GM12874 (cell line): ENCODE data around the gene CASP1.

Experiments used
- TF ChIP-seq, protein P1 (sequence below): IDR thresholded peaks from 2 replicates; pipeline ENCODE4 v1.5.1; 2011; ENCODE audit warnings: low read depth, mild to moderate bottlenecking, control low read depth, low read length, moderate library complexity; ENCODE audit not compliant: insufficient read depth

The CASP1 gene

DNA sequence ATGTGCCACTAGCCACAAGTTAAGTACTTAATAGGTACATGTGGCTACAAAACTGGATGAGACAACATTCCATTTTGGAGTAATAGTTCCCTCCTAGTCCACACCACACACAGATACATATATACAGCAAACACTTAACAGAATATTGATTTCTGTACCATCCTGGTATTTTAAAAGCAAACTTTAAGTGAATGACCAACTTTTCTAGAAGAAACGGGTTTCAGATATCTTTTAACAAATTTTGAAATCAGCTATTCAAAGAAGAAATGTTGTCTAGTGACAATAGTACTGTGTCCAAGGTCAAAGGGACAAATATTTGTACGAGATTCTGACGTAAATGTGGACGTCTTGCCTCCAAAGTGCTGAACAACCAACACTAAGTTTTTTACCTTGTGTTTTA lies 22.5 kb upstream of the CASP1 start:
- TF ChIP-seq, protein P1, sequence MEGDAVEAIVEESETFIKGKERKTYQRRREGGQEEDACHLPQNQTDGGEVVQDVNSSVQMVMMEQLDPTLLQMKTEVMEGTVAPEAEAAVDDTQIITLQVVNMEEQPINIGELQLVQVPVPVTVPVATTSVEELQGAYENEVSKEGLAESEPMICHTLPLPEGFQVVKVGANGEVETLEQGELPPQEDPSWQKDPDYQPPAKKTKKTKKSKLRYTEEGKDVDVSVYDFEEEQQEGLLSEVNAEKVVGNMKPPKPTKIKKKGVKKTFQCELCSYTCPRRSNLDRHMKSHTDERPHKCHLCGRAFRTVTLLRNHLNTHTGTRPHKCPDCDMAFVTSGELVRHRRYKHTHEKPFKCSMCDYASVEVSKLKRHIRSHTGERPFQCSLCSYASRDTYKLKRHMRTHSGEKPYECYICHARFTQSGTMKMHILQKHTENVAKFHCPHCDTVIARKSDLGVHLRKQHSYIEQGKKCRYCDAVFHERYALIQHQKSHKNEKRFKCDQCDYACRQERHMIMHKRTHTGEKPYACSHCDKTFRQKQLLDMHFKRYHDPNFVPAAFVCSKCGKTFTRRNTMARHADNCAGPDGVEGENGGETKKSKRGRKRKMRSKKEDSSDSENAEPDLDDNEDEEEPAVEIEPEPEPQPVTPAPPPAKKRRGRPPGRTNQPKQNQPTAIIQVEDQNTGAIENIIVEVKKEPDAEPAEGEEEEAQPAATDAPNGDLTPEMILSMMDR, result no peak

DNA sequence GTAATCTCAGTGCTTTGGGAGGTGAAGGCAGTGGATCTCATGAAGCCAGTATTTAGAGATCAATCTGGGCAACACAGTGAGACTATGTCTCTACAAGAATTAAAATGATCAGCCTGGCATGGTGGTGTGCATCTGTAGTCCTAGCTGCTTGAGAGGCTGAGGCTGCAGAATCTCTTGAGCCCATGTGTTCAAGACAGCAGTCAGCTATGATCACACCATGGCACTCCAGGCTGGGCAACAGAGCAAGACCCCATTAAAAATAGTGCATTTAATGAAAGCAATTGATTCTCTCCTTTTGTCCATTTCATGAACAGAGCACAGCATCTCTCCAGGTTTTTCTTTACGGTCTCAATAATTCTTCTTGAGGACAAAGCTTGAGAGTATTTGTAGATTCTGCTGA lies 21.5 kb upstream of the CASP1 start:
- TF ChIP-seq, protein P1, result no peak

DNA sequence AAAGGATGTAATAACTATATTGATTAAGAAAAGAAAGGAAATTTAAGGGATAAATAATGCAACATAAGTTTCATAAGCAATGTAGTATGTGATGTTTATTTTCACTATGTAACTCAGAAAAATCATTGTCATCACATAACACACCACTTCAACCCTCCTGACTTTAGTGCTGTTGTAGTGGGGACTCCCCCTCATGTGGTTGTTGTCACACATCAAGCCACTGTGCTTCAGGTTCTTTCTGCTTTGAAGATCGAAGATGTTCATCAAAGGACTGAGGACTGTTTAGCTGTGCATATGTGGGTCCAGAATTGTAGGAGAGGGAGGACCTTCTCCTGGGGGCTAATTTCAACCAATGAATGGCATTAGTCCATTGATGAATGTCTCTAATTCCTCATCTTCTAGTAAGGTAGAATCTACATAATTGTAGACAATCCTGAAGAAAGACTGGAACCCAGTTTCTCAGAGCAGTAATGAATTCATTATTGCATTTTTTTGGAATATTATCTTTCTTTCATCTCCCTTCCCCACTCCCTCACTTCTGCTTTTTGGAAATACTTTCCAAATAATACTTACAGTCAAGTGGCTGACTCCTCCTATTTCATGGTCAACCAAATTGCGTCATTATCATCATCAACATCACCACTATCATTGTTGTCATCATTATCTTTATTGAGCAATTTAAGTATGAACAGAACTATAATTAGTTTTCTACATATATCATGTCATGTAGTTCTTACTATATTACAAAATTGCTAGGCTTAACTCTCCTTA lies 20.0 kb upstream of the CASP1 start:
- TF ChIP-seq, protein P1, result no peak

DNA sequence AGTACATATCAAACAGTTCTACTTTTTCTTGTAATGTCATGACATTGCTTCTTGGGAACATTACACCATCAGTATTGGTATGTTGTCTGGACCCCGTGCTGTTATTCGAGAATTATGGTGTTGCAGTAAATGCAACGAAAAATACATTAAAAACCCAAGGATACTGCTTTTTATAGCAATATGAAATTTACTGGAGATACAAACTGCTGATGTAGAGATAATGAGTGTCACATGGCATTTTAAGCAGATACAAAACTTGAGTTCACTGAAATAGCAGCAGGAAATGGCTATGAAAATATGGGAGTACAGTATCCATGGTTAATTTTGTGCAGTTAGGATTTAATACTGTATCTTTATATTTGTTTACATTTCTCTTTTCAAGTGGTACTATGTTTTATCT lies 17.5 kb upstream of the CASP1 start:
- TF ChIP-seq, protein P1, result no peak

DNA sequence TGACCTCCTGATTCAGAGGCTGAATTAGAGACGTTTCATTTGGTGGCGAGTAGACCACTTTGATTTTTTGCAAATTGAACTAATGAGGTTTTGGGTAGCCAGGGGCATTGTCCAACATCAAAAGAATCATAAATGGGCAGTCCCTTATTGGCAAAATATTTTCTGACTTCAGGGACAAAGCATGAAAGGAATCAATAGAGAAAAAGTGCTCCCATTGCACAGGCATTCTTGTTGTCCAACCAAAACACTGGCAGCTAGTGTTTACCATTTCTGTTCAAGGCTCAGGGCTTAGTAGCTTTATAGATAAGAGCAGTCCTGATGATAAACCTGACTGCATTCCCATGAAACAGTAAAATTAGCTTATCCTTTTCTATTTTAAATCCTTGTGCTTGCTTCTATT lies 16.6 kb upstream of the CASP1 start:
- TF ChIP-seq, protein P1, result no peak

DNA sequence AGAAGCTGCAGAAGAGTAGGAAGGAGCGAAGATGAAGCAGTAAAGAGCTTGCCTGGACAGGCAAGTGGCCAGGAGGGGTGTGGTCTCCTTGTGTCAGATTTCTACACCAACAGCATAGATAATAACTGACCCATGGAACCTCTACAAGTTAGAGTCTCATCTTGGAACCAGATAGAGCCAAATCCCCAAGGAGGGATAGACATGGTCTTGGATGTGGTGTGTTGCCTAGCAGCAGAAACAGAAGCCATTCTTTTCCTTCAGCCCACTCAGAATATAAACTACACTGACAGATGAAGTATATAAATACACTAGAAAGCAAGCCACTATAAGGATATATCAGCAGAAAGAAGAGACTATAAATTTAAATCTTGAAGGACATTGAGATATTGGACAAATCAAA lies 14.5 kb upstream of the CASP1 start:
- TF ChIP-seq, protein P1, result no peak

DNA sequence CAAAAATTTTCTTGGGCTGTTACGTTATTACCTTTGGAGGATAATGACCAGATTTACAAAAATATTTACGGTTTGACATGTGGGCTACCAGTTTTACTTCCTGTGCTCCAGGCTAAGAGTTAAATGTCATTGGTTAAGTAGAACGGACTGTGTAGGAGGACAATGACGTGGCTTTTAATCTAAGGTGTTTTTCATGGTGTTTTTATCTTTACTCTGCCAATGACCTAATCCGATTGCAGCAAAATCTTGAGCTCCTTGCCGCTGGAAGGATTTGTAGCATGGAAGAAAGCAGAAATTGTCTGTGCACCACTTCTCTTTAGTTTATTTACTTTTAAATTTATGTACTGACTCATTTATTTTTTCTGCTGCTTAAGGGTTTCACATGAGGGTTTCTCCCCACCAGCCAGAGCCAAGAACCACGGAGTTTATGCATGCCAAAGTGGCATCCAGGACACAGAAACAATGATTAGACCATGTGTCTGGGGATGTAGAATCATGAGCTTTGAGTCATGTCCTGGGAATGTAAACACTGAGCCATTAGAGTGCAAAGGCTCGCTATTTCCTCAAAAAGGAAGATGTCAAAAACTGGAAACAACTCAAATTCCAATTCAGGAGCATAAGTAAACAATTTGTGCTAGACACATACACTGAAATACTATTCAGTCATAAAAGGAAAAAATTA lies 12.1 kb upstream of the CASP1 start:
- TF ChIP-seq, protein P1, result no peak
